IMR-90 (cell line): Measurements from ENCODE around the gene NKX6-2. TPM values are rescaled to one million over a fixed set of nuclear protein-coding genes. Genes with fewer than 3 reads are reported as not detected.

Experiments used
- ATAC-seq: fragments of 200-7000 bp; cut with Tn5 transposase; 2 replicates; pipeline ENCODE4 v1.9.1; 2020; ENCODE audit warnings: low read depth, mild to moderate bottlenecking, moderate library complexity
- BruUV-seq: library from RNA; stranded (reverse); fragments of 400-500 nt; replicated peaks from 2 replicates; lab custom pipeline; 2021; lab: Mats Ljungman, UMichigan
- CTCF ChIA-PET: fragments of 300-600 bp; formaldehyde crosslinking; extraction: SDS; loops from one replicate; lab custom pipeline; 2021; ENCODE audit warnings: antibody characterized with exemption; lab: Yijun Ruan, JAX
- POLR2A ChIA-PET: fragments of 300-600 bp; sonication (Branson Sonifier 250); formaldehyde crosslinking; loops from one replicate; lab custom pipeline; 2022; ENCODE audit warnings: antibody characterized with exemption; ENCODE audit not compliant: unreplicated experiment; lab: Charles Lee
- DNase-seq: peaks from one replicate; pipeline ENCODE4 v3.0.0; 2013
- H2AFZ ChIP-seq: replicated peaks from 2 replicates; pipeline ENCODE3; 2013; ENCODE audit warnings: low read length, mild to moderate bottlenecking; ENCODE audit not compliant: poor library complexity
- H2AK5ac ChIP-seq: 2 replicates; pipeline ENCODE4 v1.6.1; 2013; ENCODE audit warnings: low read depth, low read length, inconsistent platforms
- H2AK9ac ChIP-seq: replicated peaks from 2 replicates; pipeline ENCODE3; 2013; ENCODE audit warnings: mild to moderate bottlenecking, low read depth, low read length, moderate library complexity; ENCODE audit not compliant: poor library complexity
- H2BK120ac ChIP-seq: 2 replicates; pipeline ENCODE4 v1.6.1; 2013; ENCODE audit warnings: low read depth, low read length, inconsistent platforms
- H2BK15ac ChIP-seq: 3 replicates; pipeline ENCODE4 v1.6.1; 2013; ENCODE audit warnings: low read depth, low read length, inconsistent platforms
- H2BK20ac ChIP-seq: 2 replicates; pipeline ENCODE4 v1.6.1; 2013; ENCODE audit warnings: low read depth, mild to moderate bottlenecking, inconsistent platforms, low read length, moderate library complexity
- H2BK5ac ChIP-seq: 2 replicates; pipeline ENCODE4 v1.6.1; 2013; ENCODE audit warnings: mild to moderate bottlenecking, low read depth, low read length, inconsistent platforms; ENCODE audit not compliant: poor library complexity, severe bottlenecking
- H3K14ac ChIP-seq: replicated peaks from 2 replicates; pipeline ENCODE4 v1.6.1; 2013; ENCODE audit warnings: low read depth, low read length, inconsistent platforms
- H3K18ac ChIP-seq: 2 replicates; pipeline ENCODE4 v1.6.1; 2013; ENCODE audit warnings: low read depth, low read length, control low read depth
- H3K23ac ChIP-seq: 2 replicates; pipeline ENCODE4 v1.6.1; 2013; ENCODE audit warnings: low read depth, low read length, inconsistent platforms
- H3K27ac ChIP-seq: 2 replicates; pipeline ENCODE4 v1.5.1; 2013; ENCODE audit warnings: mild to moderate bottlenecking, control low read depth, low read length; ENCODE audit not compliant: insufficient read depth
- H3K27me3 ChIP-seq: 2 replicates; pipeline ENCODE4 v1.6.1; 2013; ENCODE audit warnings: low read length; ENCODE audit not compliant: control insufficient read depth, insufficient read depth
- H3K36me3 ChIP-seq: 2 replicates; pipeline ENCODE4 v1.6.1; 2013; ENCODE audit warnings: low read length, mixed read lengths; ENCODE audit not compliant: control insufficient read depth, insufficient read depth
- H3K4ac ChIP-seq: 2 replicates; pipeline ENCODE4 v1.6.1; 2013; ENCODE audit warnings: low read depth, low read length, inconsistent platforms
- H3K4me1 ChIP-seq: 2 replicates; pipeline ENCODE4 v1.6.1; 2013; ENCODE audit warnings: low read length, mixed read lengths; ENCODE audit not compliant: control insufficient read depth, insufficient read depth
- H3K4me2 ChIP-seq: 2 replicates; pipeline ENCODE4 v1.6.1; 2013; ENCODE audit warnings: low read depth, mild to moderate bottlenecking, control low read depth, low read length, moderate library complexity
- H3K4me3 ChIP-seq: 2 replicates; pipeline ENCODE4 v1.5.1; 2013; ENCODE audit warnings: low read depth, mild to moderate bottlenecking, control low read depth, low read length, moderate library complexity; ENCODE audit not compliant: insufficient read depth
- H3K56ac ChIP-seq: 2 replicates; pipeline ENCODE4 v1.6.1; 2013; ENCODE audit warnings: low read length, inconsistent platforms; ENCODE audit not compliant: insufficient read depth; ENCODE audit errors: extremely low read depth
- H3K79me1 ChIP-seq, 2 experiments: 2 replicates each; pipeline ENCODE4 v1.6.1; 2013; ENCODE audit warnings: low read length in 2 of 2, inconsistent platforms in 1 of 2, low read depth in 1 of 2
- H3K9ac ChIP-seq: 2 replicates; pipeline ENCODE4 v1.6.1; 2013; ENCODE audit warnings: low read depth, low read length, control low read depth
- H3K9me1 ChIP-seq: 2 replicates; pipeline ENCODE4 v1.6.1; 2013; ENCODE audit warnings: low read length, inconsistent platforms; ENCODE audit not compliant: insufficient read depth
- H3K9me3 ChIP-seq: 2 replicates; pipeline ENCODE4 v1.6.1; 2013; ENCODE audit warnings: low read length; ENCODE audit not compliant: control insufficient read depth, insufficient read depth
- H4K20me1 ChIP-seq: 2 replicates; pipeline ENCODE4 v1.6.1; 2013; ENCODE audit warnings: low read length, inconsistent platforms; ENCODE audit not compliant: insufficient read depth
- H4K5ac ChIP-seq: 2 replicates; pipeline ENCODE4 v1.6.1; 2013; ENCODE audit warnings: mild to moderate bottlenecking, low read depth, low read length, control low read depth
- H4K8ac ChIP-seq, 2 experiments: 2 replicates each; pipeline ENCODE4 v1.6.1; 2013; ENCODE audit warnings: low read depth in 2 of 2, low read length in 2 of 2, control low read depth in 1 of 2, inconsistent platforms in 1 of 2
- H4K91ac ChIP-seq: 2 replicates; pipeline ENCODE4 v1.6.1; 2013; ENCODE audit warnings: low read depth, low read length, inconsistent platforms; ENCODE audit not compliant: insufficient read depth
- BHLHE40 ChIP-seq: fragments of 150-350 bp; IDR thresholded peaks from 2 replicates; pipeline ENCODE4 v1.6.1; 2016; ENCODE audit warnings: mild to moderate bottlenecking, low read depth, low read length
- CEBPB ChIP-seq: IDR thresholded peaks from 2 replicates; pipeline ENCODE4 v1.6.1; 2012; ENCODE audit warnings: low read depth, low read length, improper control_type of control experiment
- CTCF ChIP-seq: conservative IDR thresholded peaks from 2 replicates; pipeline ENCODE4 v1.5.1; 2012; ENCODE audit warnings: mild to moderate bottlenecking, low read depth, low read length, improper control_type of control experiment
- ELK1 ChIP-seq: fragments of 150-350 bp; IDR thresholded peaks from 2 replicates; pipeline ENCODE4 v1.6.1; 2016; ENCODE audit warnings: low read depth, mild to moderate bottlenecking, low read length, moderate library complexity, borderline replicate concordance
- FOS ChIP-seq: fragments of 150-350 bp; IDR thresholded peaks from 2 replicates; pipeline ENCODE4 v1.6.1; 2016; ENCODE audit warnings: low read depth, low read length
- MAZ ChIP-seq: IDR thresholded peaks from 2 replicates; pipeline ENCODE4 v1.6.1; 2012; ENCODE audit warnings: low read depth, mild to moderate bottlenecking, low read length, improper control_type of control experiment, moderate library complexity, borderline replicate concordance
- MXI1 ChIP-seq: IDR thresholded peaks from 2 replicates; pipeline ENCODE4 v1.6.1; 2012; ENCODE audit warnings: low read depth, mild to moderate bottlenecking, low read length, moderate library complexity, borderline replicate concordance
- POLR2A ChIP-seq: IDR thresholded peaks from 2 replicates; pipeline ENCODE4 v1.6.1; 2012; ENCODE audit warnings: mild to moderate bottlenecking, low read depth, low read length
- RAD21 ChIP-seq: IDR thresholded peaks from 2 replicates; pipeline ENCODE4 v1.6.1; 2012; ENCODE audit warnings: low read length, improper control_type of control experiment
- RCOR1 ChIP-seq: IDR thresholded peaks from 2 replicates; pipeline ENCODE4 v1.6.1; 2012; ENCODE audit warnings: mild to moderate bottlenecking, low read length, improper control_type of control experiment; ENCODE audit not compliant: insufficient replicate concordance
- RFX5 ChIP-seq: IDR thresholded peaks from 2 replicates; pipeline ENCODE4 v1.8.0; 2012; ENCODE audit warnings: low read depth, mild to moderate bottlenecking, low read length, moderate library complexity
- SMC3 ChIP-seq: fragments of 150-350 bp; IDR thresholded peaks from 2 replicates; pipeline ENCODE4 v1.6.1; 2016; ENCODE audit warnings: low read depth, mild to moderate bottlenecking, antibody characterized with exemption, low read length, moderate library complexity
- WGBS, 2 experiments: methylation state at CpG; one replicate each; pipeline versions ENCODE4 v1.1.5 to v1.1.7; 2013; ENCODE audit warnings: missing lambda C conversion rate in 2 of 2; ENCODE audit not compliant: insufficient read length in 1 of 2; ENCODE audit errors: extremely low coverage in 2 of 2; 5-methylcytosine and 5-hydroxymethylcytosine counted together
- dilution Hi-C: fragments of 300-500 bp; cut with HindIII; formaldehyde crosslinking; loops from one replicate; pipeline ENCODE4 v1.14.3; 2018; ENCODE audit warnings: low sequenced_read_pairs; ENCODE audit not compliant: unreplicated experiment
- in situ Hi-C: fragments of 300-500 bp; cut with MboI; formaldehyde crosslinking; loops from 3 replicates; pipeline ENCODE4 v1.14.3; 2019; ENCODE audit warnings: low sequenced_read_pairs, inconsistent platforms, mixed read lengths
- intact Hi-C: fragments of 100-400 bp; cut with micrococcal nuclease; formaldehyde crosslinking; loops from 2 replicates; pipeline ENCODE4 v1.10.0; 2022
- polyA plus RNA-seq, 3 experiments: library from polyadenylated mRNA; depleted of rRNA; stranded (reverse); fragments of >200 nt; gene quantifications; 2 replicates each; pipeline ENCODE4 v1.2.3, GENCODE V29; 2012; ENCODE audit warnings: low replicate concordance in 1 of 3
- total RNA-seq: library from RNA; depleted of rRNA; stranded (reverse); fragments of >200 nt; gene quantifications from 2 replicates; pipeline ENCODE4 v1.2.3, GENCODE V29; 2012

Gene NKX6-2
- total and polyA plus RNA-seq, 2 of the 4 experiments (the other 2 are of a cell fraction), result not detected

- Histone ChIP-seq H4K8ac (no peak overlapping the region), H4K5ac (no peak overlapping the region), H2BK20ac (no peak overlapping the region), H4K91ac (no peak overlapping the region), H3K4me2 (no peak overlapping the region), H3K14ac (no peak overlapping the region), H3K27ac (no peak overlapping the region), H2AK5ac (no peak overlapping the region), H3K36me3 (no peaks in the 10 kb centered on the region), H3K79me1 (no peaks in the 10 kb centered on the region), H3K9me3 (peaks cover 2% of the 10 kb centered on the region; the same call in 1 of the 2 replicates), H4K20me1 (no peaks in the 10 kb centered on the region), H3K4me3 (no peak overlapping the region), H3K9ac (no peak overlapping the region), H2AFZ (no peak overlapping the region), H3K4ac (no peak overlapping the region), H3K9me1 (no peaks in the 10 kb centered on the region), H3K23ac (no peak overlapping the region), H3K27me3 (peaks cover 8% of the 10 kb centered on the region), H2BK15ac (no peak overlapping the region), H3K56ac (no peak overlapping the region), H2AK9ac (no peak overlapping the region), H2BK5ac (no peak overlapping the region), H2BK120ac (no peak overlapping the region), H3K4me1 (no peaks in the 10 kb centered on the region), H3K18ac (no peak overlapping the region)
- ATAC-seq (no peak), DNase-seq (no peak)
- in situ Hi-C loops (no loop called here), intact Hi-C loops (no loop called here), dilution Hi-C loops (no loop called here)
- WGBS, 2 experiments, result 74% methylated on average over 17 of the region's 29 CpGs; no CpG with 5 or more reads in 1 of the 2 experiments
- no TSS peak for BruUV-seq
- CTCF ChIA-PET, result no interaction called here
- POLR2A ChIA-PET, result no interaction called here
- no peak for TF ChIP-seq RCOR1
- no peak for TF ChIP-seq MXI1
- TF ChIP-seq CEBPB, result no peak
- TF ChIP-seq SMC3, result no peak
- no peak for TF ChIP-seq POLR2A
- no peak for TF ChIP-seq FOS
- no peak for TF ChIP-seq ELK1
- no peak for TF ChIP-seq RFX5
- TF ChIP-seq MAZ, result no peak
- no peak for TF ChIP-seq CTCF
- TF ChIP-seq BHLHE40, result no peak
- no peak for TF ChIP-seq RAD21
Observed at GRCh38 chr10:132817701-132818211, 31.8 kb upstream of the NKX6-2 start.
